Stomach (tissue), 9 donors: ENCODE results near the gene MAST2. TPM values are rescaled to one million over a fixed set of nuclear protein-coding genes. Genes with fewer than 3 reads are reported as not detected.

Experiments used
- DNase-seq, 2 donors: peaks; one replicate each; pipeline versions ENCODE4 v3.0.0 to v3.0.0-alpha.2; 2013 to 2019
- H3K27ac ChIP-seq, 5 donors: fragments of 200-600 bp in 4 of 5; sonication (generic) in 4 of 5; one replicate each; pipeline ENCODE4 v1.5.1; 2013 to 2019; ENCODE audit warnings: mild to moderate bottlenecking in 1 of 5, moderate library complexity in 1 of 5
- H3K27me3 ChIP-seq, 3 donors: fragments of 200-600 bp; sonication (generic); one replicate each; pipeline ENCODE4 v1.5.1; 2017 to 2019; ENCODE audit warnings: mixed run types in 1 of 3
- H3K36me3 ChIP-seq, 4 donors: fragments of 200-600 bp; sonication (generic); 1 replicate in 3 of 4; 2 replicates in 1 of 4; pipeline ENCODE4 v1.5.1; 2016 to 2019
- H3K4me1 ChIP-seq, 4 donors: fragments of 200-600 bp; sonication (generic); one replicate each; pipeline ENCODE4 v1.5.1; 2016 to 2019
- H3K4me3 ChIP-seq, 4 donors: fragments of 200-600 bp; sonication (generic) in 3 of 4; one replicate each; pipeline ENCODE4 v1.5.1; 2016 to 2019; ENCODE audit warnings: mild to moderate bottlenecking in 1 of 4
- H3K9me3 ChIP-seq, 4 donors: fragments of 200-600 bp; sonication (generic); one replicate each; pipeline ENCODE4 v1.5.1; 2016 to 2019
- EP300 ChIP-seq: sonication (generic); formaldehyde crosslinking; IDR thresholded peaks from one replicate; pipeline ENCODE4 v1.6.1; 2017; ENCODE audit warnings: antibody characterized with exemption
- POLR2A ChIP-seq, 4 donors: fragments of 450-650 bp; IDR thresholded peaks; one replicate each; pipeline ENCODE4 v1.6.1; 2016; ENCODE audit warnings: antibody characterized with exemption in 4 of 4, control low read depth in 2 of 4, mild to moderate bottlenecking in 1 of 4, moderate library complexity in 1 of 4
- POLR2AphosphoS5 ChIP-seq, 3 donors: sonication (generic); formaldehyde crosslinking; IDR thresholded peaks; one replicate each; pipeline ENCODE4 v1.6.1; 2016; ENCODE audit warnings: antibody characterized with exemption in 3 of 3
- WGBS, 5 donors: extraction: QIAGEN DNeasy Blood & Tissue Kit in 3 of 5; methylation state at CpG; one replicate each; pipeline versions ENCODE4 v1.1.5 to v1.1.7; 2013 to 2018; 5-methylcytosine and 5-hydroxymethylcytosine counted together
- intact Hi-C: fragments of 100-400 bp; cut with DNase I; formaldehyde crosslinking; loops from one replicate; pipeline ENCODE4 v1.15.1; 2023; ENCODE audit warnings: low total_unique reads
- polyA plus RNA-seq, 3 donors: library from polyadenylated mRNA; stranded (reverse); fragments of 200-250 nt; gene quantifications; one replicate each; pipeline ENCODE4 v1.2.3, GENCODE V29; 2013
- total RNA-seq, 5 donors: library from RNA; depleted of rRNA; stranded (reverse); fragments of >200 nt; gene quantifications; one replicate each; pipeline versions ENCODE4 v1.1.0 to v1.2.3, GENCODE V29; 2014 to 2016
- TF ChIP-seq, protein P1 (sequence below), 7 experiments: fragments of 450-650 bp in 4 of 7; fragments of 200-600 bp in 3 of 7; sonication (generic) in 3 of 7; IDR thresholded peaks; one replicate each; pipeline ENCODE4 v1.5.1; 2016 to 2019; ENCODE audit warnings: antibody characterized with exemption in 7 of 7, control low read depth in 2 of 7, mild to moderate bottlenecking in 1 of 7
- donor health status: healthy with polysubstance abuse.
- donor health status: Bipolar disorder and iron deficiency.
- donor health status: healthy.

MAST2 gene
- total and polyA plus RNA-seq, 8 donors: 5.3 to 131 (median 34.8) TPM

DNA sequence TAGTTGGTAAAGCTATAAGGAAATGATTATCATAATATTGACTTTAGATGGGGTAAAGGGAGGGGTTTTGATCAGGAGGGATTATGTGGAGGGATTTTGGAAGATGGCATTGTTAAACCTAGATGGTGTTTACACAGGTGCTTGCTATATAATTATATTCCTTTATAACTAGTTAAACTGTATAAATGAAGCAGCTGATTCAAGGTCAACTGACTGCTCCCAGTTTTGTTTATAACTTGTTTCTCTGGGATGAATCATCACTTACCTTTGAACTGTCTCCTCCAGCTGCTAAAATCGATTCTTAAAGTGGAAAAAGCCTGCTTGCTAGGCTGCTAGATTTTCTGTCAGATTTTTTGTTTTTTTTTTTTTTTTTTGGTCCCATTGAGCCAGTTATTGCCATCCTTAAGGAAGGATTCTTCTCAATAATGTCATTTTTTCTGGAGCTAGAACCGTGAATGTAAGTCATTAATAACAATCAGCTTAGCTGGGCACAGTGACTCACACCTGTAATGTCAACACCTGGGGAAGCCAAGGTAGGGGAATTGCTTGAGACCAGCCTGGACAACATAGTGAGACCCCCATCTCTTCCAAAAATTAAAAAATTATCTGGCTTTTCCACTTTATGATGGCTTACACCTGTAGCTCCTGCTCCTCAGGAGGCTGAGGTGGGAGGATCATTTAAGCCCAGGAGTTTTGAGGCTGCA lies 175.8 kb downstream of the MAST2 start:
- intact Hi-C loops: no loop called here
- no peaks in the 10 kb centered on the region for H3K27me3 ChIP-seq
- H3K4me1 ChIP-seq: peaks cover 0 to 15% (median 9%) of the 10 kb centered on the region in 4 donors
- DNase-seq: peak in 1 of 2 donors; percentile 30
- no peaks in the 10 kb centered on the region for H3K36me3 ChIP-seq
- peaks cover 0 to 7% (median 0%) of the 10 kb centered on the region in 4 donors for H3K9me3 ChIP-seq
- no peak for TF ChIP-seq POLR2AphosphoS5 (IDR thresholded peaks at IDR 0.05)
- TF ChIP-seq, protein P1, sequence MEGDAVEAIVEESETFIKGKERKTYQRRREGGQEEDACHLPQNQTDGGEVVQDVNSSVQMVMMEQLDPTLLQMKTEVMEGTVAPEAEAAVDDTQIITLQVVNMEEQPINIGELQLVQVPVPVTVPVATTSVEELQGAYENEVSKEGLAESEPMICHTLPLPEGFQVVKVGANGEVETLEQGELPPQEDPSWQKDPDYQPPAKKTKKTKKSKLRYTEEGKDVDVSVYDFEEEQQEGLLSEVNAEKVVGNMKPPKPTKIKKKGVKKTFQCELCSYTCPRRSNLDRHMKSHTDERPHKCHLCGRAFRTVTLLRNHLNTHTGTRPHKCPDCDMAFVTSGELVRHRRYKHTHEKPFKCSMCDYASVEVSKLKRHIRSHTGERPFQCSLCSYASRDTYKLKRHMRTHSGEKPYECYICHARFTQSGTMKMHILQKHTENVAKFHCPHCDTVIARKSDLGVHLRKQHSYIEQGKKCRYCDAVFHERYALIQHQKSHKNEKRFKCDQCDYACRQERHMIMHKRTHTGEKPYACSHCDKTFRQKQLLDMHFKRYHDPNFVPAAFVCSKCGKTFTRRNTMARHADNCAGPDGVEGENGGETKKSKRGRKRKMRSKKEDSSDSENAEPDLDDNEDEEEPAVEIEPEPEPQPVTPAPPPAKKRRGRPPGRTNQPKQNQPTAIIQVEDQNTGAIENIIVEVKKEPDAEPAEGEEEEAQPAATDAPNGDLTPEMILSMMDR (IDR thresholded peaks at IDR 0.05): no peak
- no peak for TF ChIP-seq EP300
- TF ChIP-seq POLR2A (IDR thresholded peaks at IDR 0.05): no peak
- H3K4me3 ChIP-seq: no peak overlapping the region
- 17 to 39% (median 34%) methylated on average over 2 of the region's 2 CpGs for WGBS, 5 donors
- H3K27ac ChIP-seq: peak overlapping the region in 2 of 5 donors; percentile 17 to 38

DNA sequence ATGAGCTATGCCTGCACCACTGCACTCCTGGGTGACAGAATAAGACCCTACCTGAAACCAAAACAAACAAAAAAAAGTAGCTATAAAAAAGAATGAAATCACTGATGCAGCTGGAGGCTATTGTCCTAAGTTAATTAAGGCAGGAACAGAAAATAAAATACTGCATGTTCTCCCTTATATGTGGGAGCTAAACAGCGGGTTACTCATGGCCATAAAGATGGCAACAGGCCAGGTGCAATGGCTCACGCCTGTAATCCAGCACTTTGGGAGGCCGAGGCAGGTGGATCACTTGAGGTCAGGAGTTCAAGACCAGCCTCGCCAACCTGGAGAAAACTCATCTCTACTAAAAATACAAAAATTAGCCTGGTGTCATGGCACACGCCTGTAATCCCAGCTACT lies 176.4 kb downstream of the MAST2 start:
- Histone ChIP-seq H3K27me3 (no peaks in the 10 kb centered on the region), H3K36me3 (no peaks in the 10 kb centered on the region), H3K27ac (peak overlapping the region in 2 of 5 donors; percentile 17 to 38), H3K4me3 (no peak overlapping the region), H3K4me1 (peaks cover 0 to 14% (median 9%) of the 10 kb centered on the region in 4 donors), H3K9me3 (peaks cover 0 to 7% (median 0%) of the 10 kb centered on the region in 4 donors)
- WGBS, 5 donors: 79 to 96% (median 87%) methylated on average over 5 of the region's 5 CpGs
- intact Hi-C loops: no loop called here
- TF ChIP-seq POLR2AphosphoS5 (IDR thresholded peaks at IDR 0.05) (no peak), EP300 (no peak), POLR2A (IDR thresholded peaks at IDR 0.05) (no peak)
- TF ChIP-seq, protein P1 (IDR thresholded peaks at IDR 0.05): no peak
- DNase-seq: no peak

DNA sequence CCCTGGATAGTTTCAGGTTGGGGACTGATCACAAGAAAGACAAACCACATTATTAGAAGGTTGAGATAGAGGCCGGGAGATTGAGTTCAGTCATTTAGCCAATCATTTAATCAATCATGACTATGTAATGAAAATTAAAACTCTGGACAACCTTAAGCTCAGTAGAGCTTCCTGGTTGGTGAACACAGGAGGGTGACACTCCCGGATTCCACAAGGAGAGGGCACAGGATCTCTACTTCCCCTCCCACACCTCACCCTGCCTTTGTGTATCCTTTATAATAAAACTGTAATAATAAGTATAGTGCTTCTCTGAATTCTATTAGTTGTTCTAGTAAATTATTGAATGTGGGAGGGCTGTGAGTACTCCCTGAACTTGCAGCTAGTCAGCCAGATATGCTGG lies 178.9 kb downstream of the MAST2 start:
- H3K4me1 ChIP-seq: peaks cover 0 to 14% (median 9%) of the 10 kb centered on the region in 4 donors
- H3K27ac ChIP-seq: no peak overlapping the region

DNA sequence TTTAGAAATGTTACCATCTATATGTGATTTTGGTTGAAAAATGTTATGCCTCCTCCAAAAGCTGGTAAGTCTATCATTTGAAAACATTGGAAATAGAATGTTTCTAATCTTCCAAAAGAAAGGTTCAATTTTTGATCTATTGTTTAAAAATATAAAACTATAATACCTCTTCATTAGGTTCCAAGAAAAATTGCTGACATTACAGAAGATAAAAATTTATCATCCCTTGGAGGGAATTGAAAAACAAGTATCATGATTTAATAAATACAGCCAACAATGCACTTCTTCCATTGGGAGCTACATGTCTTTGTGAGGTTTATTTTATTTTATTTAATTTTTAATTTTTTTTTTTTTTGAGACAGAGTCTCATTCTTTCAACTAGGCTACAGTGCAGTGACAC lies 180.6 kb downstream of the MAST2 start:
- Histone ChIP-seq H3K27me3 (no peaks in the 10 kb centered on the region), H3K4me1 (peaks cover 0 to 8% (median 6%) of the 10 kb centered on the region in 4 donors), H3K27ac (no peak overlapping the region), H3K4me3 (no peak overlapping the region), H3K36me3 (no peaks in the 10 kb centered on the region), H3K9me3 (peaks cover 0 to 7% (median 0%) of the 10 kb centered on the region in 4 donors)
- DNase-seq: no peak
- intact Hi-C loops: no loop called here
- TF ChIP-seq, protein P1 (IDR thresholded peaks at IDR 0.05): no peak
- no peak for TF ChIP-seq POLR2A (IDR thresholded peaks at IDR 0.05)
- TF ChIP-seq EP300: no peak
- TF ChIP-seq POLR2AphosphoS5 (IDR thresholded peaks at IDR 0.05): no peak

More for the DNA sequence above, 178.9 kb downstream of the MAST2 start:
- TF ChIP-seq EP300 (no peak), POLR2AphosphoS5 (IDR thresholded peaks at IDR 0.05) (no peak), POLR2A (IDR thresholded peaks at IDR 0.05) (no peak)
- TF ChIP-seq, protein P1 (IDR thresholded peaks at IDR 0.05): no peak
- Histone ChIP-seq H3K9me3 (peaks cover 0 to 7% (median 0%) of the 10 kb centered on the region in 4 donors), H3K27me3 (no peaks in the 10 kb centered on the region), H3K36me3 (no peaks in the 10 kb centered on the region), H3K4me3 (no peak overlapping the region)
- WGBS, 5 donors: 78 to 96% (median 88%) methylated on average over 2 of the region's 2 CpGs
- intact Hi-C loops: no loop called here
- DNase-seq: no peak
